Heart left ventricle (tissue), 13 donors: Measurements from ENCODE around the gene GPR84.

Experiments
- CTCF ChIP-seq, 12 donors: fragments of 200-600 bp; sonication (generic) in 4 of 12; IDR thresholded peaks; one replicate each; pipeline versions ENCODE4 v1.5.0 to v1.8.0; 2018 to 2022; ENCODE audit warnings: antibody characterized with exemption in 12 of 12, mild to moderate bottlenecking in 5 of 12
- POLR2A ChIP-seq, 2 donors: fragments of 450-650 bp; IDR thresholded peaks; one replicate each; pipeline ENCODE4 v1.6.1; 2017; ENCODE audit warnings: antibody characterized with exemption in 2 of 2, mild to moderate bottlenecking in 2 of 2, moderate library complexity in 2 of 2
- donor health status: ischemic (EF 13 %, LVEDD 7.1; RV severe dilation, severe dysfunction).
- donor health status: DM: no; HTN: yes; CAD: no.
- donor health status: DM: no; HTN: no; CAD: no.
- donor health status: ischemic (EF 25% LVEDD 6.9; RV normal size, moderate dysfunction).
- donor health status: ischemic (EF 25% LVEDD 5.7; RV mildly dilated, moderate dysfunction).
- donor health status: ischemic (EF 35%, LVEDD 5.7; RV mildly dilated, moderate dysfunction).
- donor health status: nonischemic (EF 11% LVEDD 7.7; RV severe dilation, severe dysfunction).
- donor health status: DM: yes; HTN: yes; CAD: no.
- donor health status: PGD.
- donor health status: ischemic (EF 29% LVEDD 5.4; RV normal size, mild dysfunction).
- donor health status: nonischemic (EF 23%, LVEDD 6.1; RV moderate dilation, normal function).

- TF ChIP-seq CTCF (IDR thresholded peaks at IDR 0.05) (no peak), POLR2A (IDR thresholded peaks at IDR 0.05) (no peak)
Measured at GRCh38 chr12:54390176-54390667, 25.9 kb upstream of the GPR84 start.
